H9 (cell line): ENCODE results near the gene ENC1. TPM values are rescaled to one million over a fixed set of nuclear protein-coding genes. Genes with fewer than 3 reads are reported as not detected.

Experiments
- DNase-seq: peaks from one replicate; pipeline ENCODE4 v3.0.0-alpha.2; 2017
- H2AFZ ChIP-seq: one replicate; pipeline ENCODE4 v1.6.1; 2013; ENCODE audit warnings: mild to moderate bottlenecking, low read length, control low read depth, moderate library complexity
- H2AK5ac ChIP-seq: 2 replicates; pipeline ENCODE4 v1.6.1; 2013; ENCODE audit warnings: low read length, control low read depth, mixed read lengths; ENCODE audit not compliant: insufficient read length
- H2BK120ac ChIP-seq: one replicate; pipeline ENCODE4 v1.6.1; 2013; ENCODE audit warnings: low read depth, mild to moderate bottlenecking, low read length, control low read depth, inconsistent platforms; ENCODE audit not compliant: poor library complexity, severe bottlenecking
- H2BK12ac ChIP-seq: 2 replicates; pipeline ENCODE4 v1.6.1; 2013; ENCODE audit warnings: low read length, control low read depth, mixed read lengths, low read depth; ENCODE audit not compliant: insufficient read length
- H2BK15ac ChIP-seq: 2 replicates; pipeline ENCODE4 v1.6.1; 2013; ENCODE audit warnings: low read depth, low read length, control low read depth
- H2BK20ac ChIP-seq: one replicate; pipeline ENCODE4 v1.6.1; 2013; ENCODE audit warnings: low read depth, mild to moderate bottlenecking, low read length, control low read depth, inconsistent platforms; ENCODE audit not compliant: poor library complexity, severe bottlenecking
- H2BK5ac ChIP-seq: 2 replicates; pipeline ENCODE4 v1.6.1; 2013; ENCODE audit warnings: low read length, control low read depth, mixed read lengths; ENCODE audit not compliant: insufficient read length
- H3K14ac ChIP-seq: 2 replicates; pipeline ENCODE4 v1.6.1; 2013; ENCODE audit warnings: low read length, control low read depth; ENCODE audit not compliant: insufficient read depth
- H3K18ac ChIP-seq: 2 replicates; pipeline ENCODE4 v1.6.1; 2013; ENCODE audit warnings: low read depth, mild to moderate bottlenecking, mixed read lengths, low read length, control low read depth; ENCODE audit not compliant: insufficient read length
- H3K23ac ChIP-seq: 2 replicates; pipeline ENCODE4 v1.6.1; 2013; ENCODE audit warnings: low read length, control low read depth, mixed read lengths, low read depth; ENCODE audit not compliant: insufficient read length
- H3K23me2 ChIP-seq: 2 replicates; pipeline ENCODE4 v1.6.1; 2013; ENCODE audit warnings: low read depth, mild to moderate bottlenecking, mixed read lengths, low read length, control low read depth; ENCODE audit not compliant: insufficient read length, poor library complexity, severe bottlenecking
- H3K27ac ChIP-seq: 2 replicates; pipeline ENCODE4 v1.5.1; 2013; ENCODE audit warnings: low read length, control low read depth, mixed read lengths, low read depth; ENCODE audit not compliant: insufficient read length
- H3K27me3 ChIP-seq: 2 replicates; pipeline ENCODE4 v1.6.1; 2013; ENCODE audit warnings: low read length, control low read depth, inconsistent platforms; ENCODE audit not compliant: insufficient read depth
- H3K4ac ChIP-seq: 2 replicates; pipeline ENCODE4 v1.6.1; 2013; ENCODE audit warnings: low read depth, mild to moderate bottlenecking, control low read depth, inconsistent platforms, low read length, moderate library complexity
- H3K4me1 ChIP-seq: 2 replicates; pipeline ENCODE4 v1.6.1; 2013; ENCODE audit warnings: low read length, control low read depth, inconsistent platforms; ENCODE audit not compliant: insufficient read depth
- H3K4me2 ChIP-seq: 2 replicates; pipeline ENCODE4 v1.6.1; 2013; ENCODE audit warnings: low read length, control low read depth, mixed read lengths; ENCODE audit not compliant: insufficient read length, insufficient read depth
- H3K56ac ChIP-seq: 2 replicates; pipeline ENCODE4 v1.6.1; 2013; ENCODE audit warnings: low read depth, mild to moderate bottlenecking, mixed read lengths, low read length, control low read depth; ENCODE audit not compliant: insufficient read length
- H3K79me1 ChIP-seq: 2 replicates; pipeline ENCODE4 v1.6.1; 2013; ENCODE audit warnings: low read depth, mild to moderate bottlenecking, moderate library complexity, low read length, control low read depth, inconsistent platforms; ENCODE audit not compliant: insufficient read depth, poor library complexity, severe bottlenecking
- H3K79me2 ChIP-seq: 2 replicates; pipeline ENCODE4 v1.6.1; 2013; ENCODE audit warnings: low read length, control low read depth, inconsistent platforms; ENCODE audit not compliant: insufficient read depth
- H3K9ac ChIP-seq: 2 replicates; pipeline ENCODE4 v1.6.1; 2013; ENCODE audit warnings: low read length, control low read depth, mixed read lengths; ENCODE audit not compliant: insufficient read length; ENCODE audit errors: extremely low read depth
- H3K9me3 ChIP-seq: one replicate; pipeline ENCODE4 v1.6.1; 2013; ENCODE audit warnings: low read depth, low read length, inconsistent platforms; ENCODE audit not compliant: control insufficient read depth
- H3T11ph ChIP-seq: one replicate; pipeline ENCODE4 v1.6.1; 2013; ENCODE audit warnings: mild to moderate bottlenecking, low read length, control low read depth, inconsistent platforms
- H4K20me1 ChIP-seq: one replicate; pipeline ENCODE4 v1.6.1; 2013; ENCODE audit not compliant: control insufficient read depth, insufficient read length, insufficient read depth
- H4K5ac ChIP-seq: 2 replicates; pipeline ENCODE4 v1.6.1; 2013; ENCODE audit warnings: low read depth, mild to moderate bottlenecking, mixed read lengths, low read length, control low read depth; ENCODE audit not compliant: insufficient read length
- H4K8ac ChIP-seq: replicated peaks from 2 replicates; pipeline ENCODE4 v1.6.1; 2013; ENCODE audit warnings: low read length, control low read depth, mixed read lengths, low read depth; ENCODE audit not compliant: insufficient read length
- H4K91ac ChIP-seq: 2 replicates; pipeline ENCODE4 v1.6.1; 2013; ENCODE audit warnings: low read depth, mild to moderate bottlenecking, moderate library complexity, mixed read lengths, low read length, control low read depth; ENCODE audit not compliant: insufficient read length
- H3K27ac Mint-ChIP-seq, 3 experiments: 2 replicates in 2 of 3; 3 replicates in 1 of 3; pipeline ENCODE4 v1.8.0; 2020 to 2021; ENCODE audit warnings: mixed read lengths in 3 of 3, mild to moderate bottlenecking in 1 of 3, moderate library complexity in 1 of 3
- H3K27me3 Mint-ChIP-seq: 2 replicates; pipeline ENCODE4 v1.8.0; 2021; ENCODE audit warnings: low read depth, mild to moderate bottlenecking, moderate library complexity, mixed read lengths
- H3K36me3 Mint-ChIP-seq, 3 experiments: 2 replicates in 2 of 3; 3 replicates in 1 of 3; pipeline ENCODE4 v1.8.0; 2020 to 2021; ENCODE audit warnings: low read depth in 3 of 3, mixed read lengths in 3 of 3; ENCODE audit not compliant: insufficient read depth in 1 of 3
- H3K4me1 Mint-ChIP-seq, 2 experiments: 2 replicates each; pipeline ENCODE4 v1.8.0; 2020; ENCODE audit warnings: mixed read lengths in 2 of 2
- H3K4me3 Mint-ChIP-seq, 2 experiments: 2 replicates in 1 of 2; 3 replicates in 1 of 2; pipeline ENCODE4 v1.8.0; 2020 to 2021; ENCODE audit warnings: mild to moderate bottlenecking in 2 of 2, mixed read lengths in 2 of 2, moderate library complexity in 1 of 2
- H3K9me3 Mint-ChIP-seq, 2 experiments: 2 replicates in 1 of 2; 3 replicates in 1 of 2; pipeline ENCODE4 v1.8.0; 2020; ENCODE audit warnings: mild to moderate bottlenecking in 2 of 2, mixed read lengths in 2 of 2, moderate library complexity in 1 of 2
- WGBS: extraction: QIAGEN DNeasy Blood & Tissue Kit; methylation state at CpG from one replicate; pipeline ENCODE4 v1.1.7; 2013; ENCODE audit warnings: missing lambda C conversion rate, low lambda C conversion rate, mixed read lengths; ENCODE audit not compliant: insufficient read length; ENCODE audit errors: extremely low coverage; 5-methylcytosine and 5-hydroxymethylcytosine counted together
- total RNA-seq: library from RNA; stranded (reverse); gene quantifications from 2 replicates; pipeline ENCODE4 v1.2.1, GENCODE V29; 2021
- TF ChIP-seq, protein P1 (sequence below): fragments of 200-600 bp; sonication (generic); conservative IDR thresholded peaks from 3 replicates; pipeline ENCODE4 v1.8.0; 2021; ENCODE audit warnings: antibody characterized with exemption, mild to moderate bottlenecking

ENC1 gene
- total RNA-seq, 1 experiment from 2014 or later: 14.4 TPM

DNA sequence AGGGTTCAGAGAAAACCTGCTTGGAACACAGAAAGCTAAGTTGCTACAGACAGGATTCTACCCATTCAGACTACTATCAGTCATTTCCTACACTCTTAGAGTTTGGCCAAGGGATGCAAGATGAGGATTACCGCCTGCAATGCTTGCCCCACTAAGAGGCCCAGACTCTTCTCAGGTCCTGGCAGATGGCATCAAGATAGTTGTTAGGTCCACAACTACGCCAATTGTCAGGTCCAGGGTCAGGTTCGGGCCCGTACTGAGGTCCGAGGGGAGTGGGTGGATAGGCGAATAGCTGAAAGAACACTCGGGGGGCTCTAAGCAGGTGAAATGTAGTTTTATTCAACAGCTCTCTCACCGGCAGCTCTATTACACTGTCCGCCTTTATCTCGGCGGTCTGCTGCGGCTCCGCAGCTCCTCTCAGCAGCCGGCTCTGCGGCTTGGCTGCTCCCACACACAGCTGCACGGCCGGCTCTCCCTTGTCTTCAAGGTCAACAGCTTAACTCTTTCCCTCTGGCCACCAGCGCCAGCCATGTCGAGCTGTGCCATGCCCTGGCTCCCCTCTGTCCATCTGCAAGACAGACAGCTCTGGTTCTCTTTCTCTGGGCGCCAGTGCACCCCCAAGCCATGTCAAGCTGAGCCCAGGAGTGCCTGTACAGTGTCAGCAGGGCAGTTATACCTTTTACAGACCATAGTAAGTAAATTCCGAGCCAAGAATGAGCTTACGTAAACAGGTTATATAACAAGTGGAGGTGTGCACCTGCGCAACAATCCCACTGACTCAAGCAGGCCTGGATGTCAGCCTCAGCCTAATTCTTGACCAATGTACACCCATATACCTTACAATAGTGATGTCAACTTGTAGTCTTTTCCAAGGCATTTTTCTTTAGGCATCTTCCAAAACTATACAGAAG is 24.0 kb downstream of the ENC1 start:
- peaks cover 2 to 6% of the 10 kb centered on the region in 2 experiments; a peak in 2 of 5 replicates for H3K9me3 Mint-ChIP-seq
- Histone ChIP-seq H3K23me2 (no peaks in the 10 kb centered on the region), H3K14ac (no peak overlapping the region), H2AFZ (no peak overlapping the region), H3K79me1 (no peaks in the 10 kb centered on the region), H3K56ac (no peak overlapping the region), H4K5ac (no peak overlapping the region), H2BK15ac (no peak overlapping the region), H4K8ac (no peak overlapping the region), H2BK5ac (no peak overlapping the region), H4K20me1 (no peaks in the 10 kb centered on the region), H3K27me3 (no peaks in the 10 kb centered on the region), H3K23ac (no peak overlapping the region), H3K9ac (no peak overlapping the region), H2BK20ac (no peak overlapping the region), H3K4ac (no peak overlapping the region), H2AK5ac (no peak overlapping the region), H2BK12ac (no peak overlapping the region), H3K4me2 (no peak overlapping the region), H3K79me2 (no peaks in the 10 kb centered on the region), H2BK120ac (no peak overlapping the region), H3K27ac (no peak overlapping the region), H3K4me1 (no peaks in the 10 kb centered on the region), H4K91ac (no peak overlapping the region), H3K18ac (no peak overlapping the region), H3K9me3 (no peaks in the 10 kb centered on the region), H3T11ph (no peak overlapping the region)
- no CpG with 5 or more reads among the region's 23 CpGs for WGBS
- TF ChIP-seq, protein P1, sequence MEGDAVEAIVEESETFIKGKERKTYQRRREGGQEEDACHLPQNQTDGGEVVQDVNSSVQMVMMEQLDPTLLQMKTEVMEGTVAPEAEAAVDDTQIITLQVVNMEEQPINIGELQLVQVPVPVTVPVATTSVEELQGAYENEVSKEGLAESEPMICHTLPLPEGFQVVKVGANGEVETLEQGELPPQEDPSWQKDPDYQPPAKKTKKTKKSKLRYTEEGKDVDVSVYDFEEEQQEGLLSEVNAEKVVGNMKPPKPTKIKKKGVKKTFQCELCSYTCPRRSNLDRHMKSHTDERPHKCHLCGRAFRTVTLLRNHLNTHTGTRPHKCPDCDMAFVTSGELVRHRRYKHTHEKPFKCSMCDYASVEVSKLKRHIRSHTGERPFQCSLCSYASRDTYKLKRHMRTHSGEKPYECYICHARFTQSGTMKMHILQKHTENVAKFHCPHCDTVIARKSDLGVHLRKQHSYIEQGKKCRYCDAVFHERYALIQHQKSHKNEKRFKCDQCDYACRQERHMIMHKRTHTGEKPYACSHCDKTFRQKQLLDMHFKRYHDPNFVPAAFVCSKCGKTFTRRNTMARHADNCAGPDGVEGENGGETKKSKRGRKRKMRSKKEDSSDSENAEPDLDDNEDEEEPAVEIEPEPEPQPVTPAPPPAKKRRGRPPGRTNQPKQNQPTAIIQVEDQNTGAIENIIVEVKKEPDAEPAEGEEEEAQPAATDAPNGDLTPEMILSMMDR: no peak
- H3K4me1 Mint-ChIP-seq: peaks cover 26 to 35% of the 10 kb centered on the region in 2 experiments
- H3K27ac Mint-ChIP-seq: no peak overlapping the region
- no peak for DNase-seq
- no peak overlapping the region; a peak in 1 of 5 replicates for H3K4me3 Mint-ChIP-seq
- peaks cover 0 to 7% (median 1%) of the 10 kb centered on the region in 3 experiments; a peak in 2 of 7 replicates for H3K36me3 Mint-ChIP-seq
- H3K27me3 Mint-ChIP-seq: peaks cover 12% of the 10 kb centered on the region
